GM23248 (cell line): ENCODE data around the gene OR8B2. TPM values are rescaled to one million over a fixed set of nuclear protein-coding genes. Genes with fewer than 3 reads are reported as not detected.

Experiments
- DNase-seq: peaks from one replicate; pipeline ENCODE4 v3.0.0-alpha.2; 2015
- H2AFZ ChIP-seq: fragments of 200-600 bp; sonication (generic); 2 replicates; pipeline ENCODE4 v1.6.1; 2016; ENCODE audit warnings: antibody characterized with exemption
- H3F3A ChIP-seq: fragments of 200-600 bp; sonication (generic); 2 replicates; pipeline ENCODE4 v1.6.1; 2016; ENCODE audit warnings: mild to moderate bottlenecking, antibody characterized with exemption, mixed run types; ENCODE audit not compliant: insufficient read depth
- H3K27ac ChIP-seq: fragments of 200-600 bp; sonication (generic); 2 replicates; pipeline ENCODE4 v1.5.1; 2016; ENCODE audit warnings: mild to moderate bottlenecking
- H3K27me3 ChIP-seq: fragments of 200-600 bp; sonication (generic); replicated peaks from 2 replicates; pipeline ENCODE4 v1.6.1; 2016; ENCODE audit warnings: mild to moderate bottlenecking; ENCODE audit not compliant: insufficient read depth
- H3K36me3 ChIP-seq: fragments of 200-600 bp; sonication (generic); 2 replicates; pipeline ENCODE4 v1.6.1; 2016; ENCODE audit warnings: low read depth, mild to moderate bottlenecking
- H3K4me1 ChIP-seq: fragments of 200-600 bp; sonication (generic); 2 replicates; pipeline ENCODE4 v1.6.1; 2016; ENCODE audit warnings: mild to moderate bottlenecking; ENCODE audit not compliant: insufficient read depth
- H3K4me2 ChIP-seq: fragments of 200-600 bp; sonication (generic); one replicate; pipeline ENCODE4 v1.6.1; 2016; ENCODE audit warnings: mild to moderate bottlenecking; ENCODE audit not compliant: unreplicated experiment
- H3K4me3 ChIP-seq: fragments of 200-600 bp; sonication (generic); 2 replicates; pipeline ENCODE4 v1.5.1; 2016; ENCODE audit warnings: mild to moderate bottlenecking
- H3K79me2 ChIP-seq: fragments of 200-600 bp; sonication (generic); 2 replicates; pipeline ENCODE4 v1.6.1; 2016; ENCODE audit warnings: mild to moderate bottlenecking; ENCODE audit not compliant: insufficient read depth
- H3K9ac ChIP-seq: fragments of 200-600 bp; sonication (generic); 2 replicates; pipeline ENCODE4 v1.6.1; 2016; ENCODE audit warnings: mild to moderate bottlenecking
- H3K9me2 ChIP-seq: fragments of 200-600 bp; sonication (generic); 2 replicates; pipeline ENCODE4 v1.6.1; 2016; ENCODE audit warnings: mixed run types, mild to moderate bottlenecking, moderate library complexity; ENCODE audit not compliant: insufficient read depth
- H3K9me3 ChIP-seq: fragments of 200-600 bp; sonication (generic); one replicate; pipeline ENCODE4 v1.6.1; 2017; ENCODE audit warnings: low read depth
- H4K20me1 ChIP-seq: fragments of 200-600 bp; sonication (generic); 2 replicates; pipeline ENCODE4 v1.6.0; 2016; ENCODE audit not compliant: insufficient read depth
- EZH2 ChIP-seq: fragments of 200-600 bp; sonication (generic); IDR thresholded peaks from 2 replicates; pipeline ENCODE4 v1.6.1; 2018; ENCODE audit warnings: antibody characterized with exemption, mild to moderate bottlenecking; ENCODE audit not compliant: insufficient read depth, poor library complexity, severe bottlenecking
- EZH2phosphoT487 ChIP-seq: fragments of 200-600 bp; sonication (generic); IDR thresholded peaks from 2 replicates; pipeline ENCODE4 v1.6.1; 2018; ENCODE audit warnings: antibody characterized with exemption, moderate library complexity, mild to moderate bottlenecking, low read depth; ENCODE audit not compliant: insufficient read depth
- WGBS, 2 experiments: methylation state at CpG; one replicate each; pipeline ENCODE4 v1.1.6; 2015 to 2017; ENCODE audit warnings: low lambda C conversion rate in 2 of 2, low coverage in 1 of 2; ENCODE audit errors: missing lambda C conversion rate in 2 of 2; 5-methylcytosine and 5-hydroxymethylcytosine counted together
- in situ Hi-C: fragments of 300-500 bp; cut with MboI; formaldehyde crosslinking; loops from 2 replicates; pipeline ENCODE4 v1.15.0; 2020
- polyA plus RNA-seq: library from polyadenylated mRNA; unstranded; fragments of >200 nt; fragmentation: Nextera tagmentation; extraction: Ambion mirVana; gene quantifications from 2 replicates; pipeline ENCODE4 v1.2.1, GENCODE V29; 2016
- total RNA-seq: library from RNA; depleted of rRNA; stranded (reverse); fragments of >200 nt; shearing (Covaris generic); gene quantifications from 2 replicates; pipeline ENCODE4 v1.2.3, GENCODE V29; 2014; rRNA removed

OR8B2 gene
- total RNA-seq: not detected in 2 replicates
- not detected in 2 replicates for polyA plus RNA-seq

GRCh38 chr11:124384399-124384798 lies at the start of gene OR8B2:
OR8B2 (minus strand) TSS chr11:124384499; CDS start chr11:124383343, 1,156 bp downstream.
- Histone ChIP-seq H2AFZ (no peak within 1 kb of the TSS), H4K20me1 (no peaks in the 10 kb centered on the region), H3K36me3 (no peaks in the 10 kb centered on the region), H3K4me1 (no peaks in the 10 kb centered on the region), H3F3A (no peaks in the 10 kb centered on the region), H3K9ac (no peak within 1 kb of the TSS), H3K79me2 (no peaks in the 10 kb centered on the region), H3K27ac (no peak within 1 kb of the TSS), H3K27me3 (no peaks in the 10 kb centered on the region), H3K4me3 (no peak within 1 kb of the TSS), H3K9me3 (no peaks in the 10 kb centered on the region), H3K4me2 (no peak within 1 kb of the TSS), H3K9me2 (no peaks in the 10 kb centered on the region)
- TF ChIP-seq EZH2phosphoT487 (no peak), EZH2 (no peak)
- in situ Hi-C loops: no loop called here
- no peak for DNase-seq
- 22 to 24% methylated on average over 2 of the region's 2 CpGs for WGBS, 2 experiments

GRCh38 chr11:124429599-124429998 lies 45.3 kb upstream of the OR8B2 start:
- H3K27me3 ChIP-seq: no peaks in the 10 kb centered on the region
- no peak overlapping the region for H3K9ac ChIP-seq
- H3K4me3 ChIP-seq: no peak overlapping the region
- in situ Hi-C loops: no loop called here
- H3K9me3 ChIP-seq: no peaks in the 10 kb centered on the region
- TF ChIP-seq EZH2 (no peak), EZH2phosphoT487 (no peak)
- H4K20me1 ChIP-seq: no peaks in the 10 kb centered on the region
- WGBS, 2 experiments: 22 to 25% methylated on average over 2 of the region's 2 CpGs
- H3K36me3 ChIP-seq: no peaks in the 10 kb centered on the region
- H3K79me2 ChIP-seq: no peaks in the 10 kb centered on the region
- no peak for DNase-seq
- no peak overlapping the region for H3K27ac ChIP-seq
- H2AFZ ChIP-seq: no peak overlapping the region
- H3K9me2 ChIP-seq: no peaks in the 10 kb centered on the region
- no peaks in the 10 kb centered on the region for H3K4me1 ChIP-seq
- H3K4me2 ChIP-seq: no peak overlapping the region
- H3F3A ChIP-seq: no peaks in the 10 kb centered on the region

DNA sequence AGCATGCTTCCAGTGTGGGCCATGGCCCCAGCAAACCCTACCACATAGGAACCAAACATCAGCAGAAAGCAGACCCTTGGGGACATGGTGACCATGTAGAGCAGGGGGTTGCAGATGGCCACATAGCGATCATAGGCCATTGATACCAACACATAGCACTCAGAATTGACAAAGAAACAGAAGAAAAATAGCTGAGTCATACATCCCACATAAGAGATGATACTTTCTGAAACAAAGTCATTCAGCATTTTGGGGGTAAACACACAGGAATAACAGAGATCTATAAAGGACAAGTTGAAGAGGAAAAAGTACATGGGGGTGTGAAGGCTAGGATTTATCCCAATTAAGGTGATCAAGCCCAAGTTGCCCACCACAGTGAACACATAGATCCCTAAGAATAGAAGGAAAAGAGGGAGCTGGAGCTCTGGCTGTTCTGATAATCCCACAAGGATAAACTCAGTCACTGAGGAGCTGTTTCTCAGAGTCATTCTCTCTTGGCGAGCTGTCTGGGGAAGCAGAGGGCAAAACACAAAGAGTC lies 40.2 kb upstream of the OR8B2 start, which contains the start of gene OR8B4:
OR8B4 (minus strand) TSS at position 488 of the 538 bp plus-strand sequence; CDS start at position 488, 0 bp downstream.
- no peaks in the 10 kb centered on the region for H4K20me1 ChIP-seq
- peaks cover 6% of the 10 kb centered on the region for H3K27me3 ChIP-seq
- no peak within 1 kb of the TSS for H3K4me3 ChIP-seq
- 26 to 28% methylated on average over 2 of the region's 2 CpGs for WGBS, 2 experiments
- no peaks in the 10 kb centered on the region for H3K79me2 ChIP-seq
- no peak within 1 kb of the TSS for H2AFZ ChIP-seq
- H3K9me3 ChIP-seq: no peaks in the 10 kb centered on the region
- no peak within 1 kb of the TSS for H3K27ac ChIP-seq
- no peaks in the 10 kb centered on the region for H3K36me3 ChIP-seq
- no peaks in the 10 kb centered on the region for H3F3A ChIP-seq
- DNase-seq: no peak
- H3K4me1 ChIP-seq: no peaks in the 10 kb centered on the region
- TF ChIP-seq EZH2phosphoT487 (no peak), EZH2 (no peak)
- in situ Hi-C loops: loop anchor here (25.0 kb wide), 1 partner anchor 438 kb away; the partner anchor contains the start of gene ROBO3
- H3K4me2 ChIP-seq: no peak within 1 kb of the TSS
- no peaks in the 10 kb centered on the region for H3K9me2 ChIP-seq
- no peak within 1 kb of the TSS for H3K9ac ChIP-seq

GRCh38 chr11:124421043-124421442 lies 36.7 kb upstream of the OR8B2 start:
- 43 to 61% methylated on average over 3 to 4 of the region's 4 CpGs for WGBS, 2 experiments
- Histone ChIP-seq H3K4me3 (no peak overlapping the region), H3K27ac (no peak overlapping the region), H3K79me2 (no peaks in the 10 kb centered on the region), H3K9me3 (no peaks in the 10 kb centered on the region), H3K9me2 (no peaks in the 10 kb centered on the region), H2AFZ (no peak overlapping the region), H3K9ac (no peak overlapping the region), H4K20me1 (no peaks in the 10 kb centered on the region), H3K27me3 (peaks cover 22% of the 10 kb centered on the region), H3F3A (no peaks in the 10 kb centered on the region), H3K4me2 (no peak overlapping the region), H3K4me1 (no peaks in the 10 kb centered on the region), H3K36me3 (no peaks in the 10 kb centered on the region)
- TF ChIP-seq EZH2 (no peak), EZH2phosphoT487 (no peak)
- DNase-seq: no peak
- in situ Hi-C loops: loop anchor here (25.0 kb wide), 1 partner anchor 441 kb away; the partner anchor contains the start of gene ROBO3
